K562 (cell line): ENCODE results near the gene PNP.

ENCODE experiments used
- E2F3 ChIP-seq: fragments of 250-450 bp; sonication (Bioruptor Pico); IDR thresholded peaks from 2 replicates; pipeline ENCODE4 v1.4.0; 2020; ENCODE audit warnings: mild to moderate bottlenecking
- JUNB ChIP-seq: fragments of 450-650 bp; formaldehyde crosslinking; conservative IDR thresholded peaks from 2 replicates; pipeline ENCODE4 v1.4.0; 2020; ENCODE audit warnings: mild to moderate bottlenecking
- KLF13 ChIP-seq: fragments of 450-650 bp; IDR thresholded peaks from 2 replicates; pipeline ENCODE4 v1.6.1; 2016; ENCODE audit warnings: missing genetic modification characterization, low read depth, mild to moderate bottlenecking, missing compliant biosample characterization, moderate library complexity, borderline replicate concordance
- NFATC3 ChIP-seq: fragments of 450-650 bp; IDR thresholded peaks from 2 replicates; pipeline ENCODE4 v1.6.1; 2017; ENCODE audit warnings: mild to moderate bottlenecking
- PYGO2 ChIP-seq: fragments of 450-650 bp; IDR thresholded peaks from 2 replicates; pipeline ENCODE4 v1.6.1; 2016; ENCODE audit warnings: mild to moderate bottlenecking, missing genetic modification characterization, moderate library complexity, missing compliant biosample characterization
- RAD21 ChIP-seq, 2 experiments: fragments of 250-450 bp in 1 of 2; fragments of 450-650 bp in 1 of 2; sonication (Bioruptor Pico) in 1 of 2; formaldehyde crosslinking in 1 of 2; IDR thresholded peaks in 1 of 2; conservative IDR thresholded peaks in 1 of 2; 2 replicates each; pipeline versions ENCODE4 v1.4.0 to v1.8.0; 2020 to 2022; ENCODE audit warnings: mild to moderate bottlenecking in 2 of 2, moderate library complexity in 1 of 2
- SP2 ChIP-seq: IDR thresholded peaks from 2 replicates; pipeline ENCODE4 v1.6.1; 2011; ENCODE audit warnings: mild to moderate bottlenecking, low read depth, low read length, moderate library complexity; ENCODE audit not compliant: poor library complexity, severe bottlenecking; ENCODE audit errors: extremely low read depth
- TAF1 ChIP-seq: IDR thresholded peaks from 2 replicates; pipeline ENCODE4 v1.6.1; 2011; ENCODE audit warnings: mild to moderate bottlenecking, low read length, moderate library complexity; ENCODE audit not compliant: insufficient read depth, control insufficient read depth, severe bottlenecking; ENCODE audit errors: extremely low read depth
- ZFPM2 ChIP-seq: fragments of 250-450 bp; sonication (Bioruptor Pico); IDR thresholded peaks from 2 replicates; pipeline ENCODE4 v1.5.1; 2022; ENCODE audit warnings: mild to moderate bottlenecking
- TF ChIP-seq, protein P1 (sequence below): fragments of 200-400 bp; formaldehyde crosslinking; IDR thresholded peaks from 2 replicates; pipeline ENCODE4 v1.6.1; 2017; ENCODE audit warnings: mild to moderate bottlenecking, low read depth, low read length, moderate library complexity

DNA sequence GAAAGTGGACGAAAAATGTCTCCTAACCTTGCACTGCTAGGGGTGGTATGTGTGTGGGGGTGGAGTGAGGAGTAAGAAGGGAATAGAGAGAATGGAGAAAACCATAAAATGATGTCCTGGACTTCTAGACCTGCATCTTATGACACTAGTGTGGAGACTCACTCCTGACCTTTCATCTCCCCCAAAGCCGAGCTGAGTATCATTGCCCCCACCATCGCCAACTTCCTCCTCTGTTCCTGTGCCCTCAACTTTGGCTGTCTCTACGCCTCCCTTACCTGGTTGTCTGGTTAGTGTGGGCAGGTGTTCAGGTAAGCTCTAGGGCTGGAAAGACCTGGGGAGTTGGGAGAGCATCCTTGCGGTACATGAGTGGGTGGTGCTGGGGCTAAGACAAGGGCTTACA, 28.7 kb upstream of the PNP start:
- TF ChIP-seq PYGO2 (tag) (no peak), NFATC3 (no peak), TAF1 (no peak), E2F3 (CRISPR knock-in tag) (no peak), JUNB (no peak), KLF13 (tag) (no peak), SP2 (no peak), RAD21 (CRISPR knock-in tag; conservative IDR thresholded peaks at IDR 0.05 in 1 of 2, IDR thresholded peaks at IDR 0.05 in 1 of 2) (no peak), ZFPM2 (CRISPR knock-in tag) (no peak)
- TF ChIP-seq, protein P1, sequence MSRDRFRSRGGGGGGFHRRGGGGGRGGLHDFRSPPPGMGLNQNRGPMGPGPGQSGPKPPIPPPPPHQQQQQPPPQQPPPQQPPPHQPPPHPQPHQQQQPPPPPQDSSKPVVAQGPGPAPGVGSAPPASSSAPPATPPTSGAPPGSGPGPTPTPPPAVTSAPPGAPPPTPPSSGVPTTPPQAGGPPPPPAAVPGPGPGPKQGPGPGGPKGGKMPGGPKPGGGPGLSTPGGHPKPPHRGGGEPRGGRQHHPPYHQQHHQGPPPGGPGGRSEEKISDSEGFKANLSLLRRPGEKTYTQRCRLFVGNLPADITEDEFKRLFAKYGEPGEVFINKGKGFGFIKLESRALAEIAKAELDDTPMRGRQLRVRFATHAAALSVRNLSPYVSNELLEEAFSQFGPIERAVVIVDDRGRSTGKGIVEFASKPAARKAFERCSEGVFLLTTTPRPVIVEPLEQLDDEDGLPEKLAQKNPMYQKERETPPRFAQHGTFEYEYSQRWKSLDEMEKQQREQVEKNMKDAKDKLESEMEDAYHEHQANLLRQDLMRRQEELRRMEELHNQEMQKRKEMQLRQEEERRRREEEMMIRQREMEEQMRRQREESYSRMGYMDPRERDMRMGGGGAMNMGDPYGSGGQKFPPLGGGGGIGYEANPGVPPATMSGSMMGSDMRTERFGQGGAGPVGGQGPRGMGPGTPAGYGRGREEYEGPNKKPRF, result no peak
